ENCODE data around the gene EPHA1.

- TF ChIP-seq, protein P1, sequence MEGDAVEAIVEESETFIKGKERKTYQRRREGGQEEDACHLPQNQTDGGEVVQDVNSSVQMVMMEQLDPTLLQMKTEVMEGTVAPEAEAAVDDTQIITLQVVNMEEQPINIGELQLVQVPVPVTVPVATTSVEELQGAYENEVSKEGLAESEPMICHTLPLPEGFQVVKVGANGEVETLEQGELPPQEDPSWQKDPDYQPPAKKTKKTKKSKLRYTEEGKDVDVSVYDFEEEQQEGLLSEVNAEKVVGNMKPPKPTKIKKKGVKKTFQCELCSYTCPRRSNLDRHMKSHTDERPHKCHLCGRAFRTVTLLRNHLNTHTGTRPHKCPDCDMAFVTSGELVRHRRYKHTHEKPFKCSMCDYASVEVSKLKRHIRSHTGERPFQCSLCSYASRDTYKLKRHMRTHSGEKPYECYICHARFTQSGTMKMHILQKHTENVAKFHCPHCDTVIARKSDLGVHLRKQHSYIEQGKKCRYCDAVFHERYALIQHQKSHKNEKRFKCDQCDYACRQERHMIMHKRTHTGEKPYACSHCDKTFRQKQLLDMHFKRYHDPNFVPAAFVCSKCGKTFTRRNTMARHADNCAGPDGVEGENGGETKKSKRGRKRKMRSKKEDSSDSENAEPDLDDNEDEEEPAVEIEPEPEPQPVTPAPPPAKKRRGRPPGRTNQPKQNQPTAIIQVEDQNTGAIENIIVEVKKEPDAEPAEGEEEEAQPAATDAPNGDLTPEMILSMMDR (IDR thresholded peaks at IDR 0.05; ENCODE audit: insufficient read depth, low read length, poor library complexity, severe bottlenecking) = no peak
- no peak for TF ChIP-seq EZH2phosphoT487 (conservative IDR thresholded peaks at IDR 0.05; ENCODE audit: low read length)
These were observed 26.4 kb downstream of the EPHA1 start for GRCh38 chr7:143382126-143382790.
